Heart left ventricle (tissue), 16 donors: ENCODE data around the gene CKAP4. TPM values are rescaled to one million over a fixed set of nuclear protein-coding genes. Genes with fewer than 3 reads are reported as not detected.

Experiments
- ATAC-seq, 4 donors: fragments of 200-7000 bp; cut with Tn5 transposase; one replicate each; pipeline ENCODE4 v1.9.1; 2020 to 2022; ENCODE audit warnings: moderate library complexity in 4 of 4, mild to moderate bottlenecking in 3 of 4, moderate number of reproducible peaks in 1 of 4
- DNase-seq, 5 donors: peaks; one replicate each; pipeline ENCODE4 v3.0.0-alpha.2; 2020
- H3K27ac ChIP-seq, 12 donors: fragments of 200-600 bp; sonication (generic) in 4 of 12; one replicate each; pipeline versions ENCODE4 v1.5.0 to v1.8.0; 2016 to 2022; ENCODE audit warnings: mild to moderate bottlenecking in 2 of 12
- H3K27me3 ChIP-seq, 9 donors: fragments of 200-600 bp; sonication (generic) in 2 of 9; one replicate each; pipeline versions ENCODE4 v1.5.1 to v1.8.0; 2016 to 2022; ENCODE audit warnings: mild to moderate bottlenecking in 3 of 9
- H3K36me3 ChIP-seq, 9 donors: fragments of 200-600 bp; sonication (generic) in 2 of 9; one replicate each; pipeline versions ENCODE4 v1.5.0 to v1.8.0; 2018 to 2022; ENCODE audit warnings: mild to moderate bottlenecking in 2 of 9
- H3K4me1 ChIP-seq, 12 donors: fragments of 200-600 bp; sonication (generic) in 4 of 12; one replicate each; pipeline versions ENCODE4 v1.5.0 to v1.8.0; 2016 to 2022; ENCODE audit warnings: mild to moderate bottlenecking in 3 of 12
- H3K4me3 ChIP-seq, 12 donors: fragments of 200-600 bp; sonication (generic) in 4 of 12; one replicate each; pipeline versions ENCODE4 v1.5.0 to v1.8.0; 2017 to 2022; ENCODE audit warnings: mild to moderate bottlenecking in 9 of 12, moderate library complexity in 4 of 12
- H3K9me3 ChIP-seq, 12 donors: fragments of 200-600 bp; sonication (generic) in 4 of 12; one replicate each; pipeline versions ENCODE4 v1.5.0 to v1.8.0; 2016 to 2022; ENCODE audit warnings: mild to moderate bottlenecking in 1 of 12
- CTCF ChIP-seq, 12 donors: fragments of 200-600 bp; sonication (generic) in 4 of 12; IDR thresholded peaks; one replicate each; pipeline versions ENCODE4 v1.5.0 to v1.8.0; 2018 to 2022; ENCODE audit warnings: antibody characterized with exemption in 12 of 12, mild to moderate bottlenecking in 5 of 12
- POLR2A ChIP-seq, 2 donors: fragments of 450-650 bp; IDR thresholded peaks; one replicate each; pipeline ENCODE4 v1.6.1; 2017; ENCODE audit warnings: antibody characterized with exemption in 2 of 2, mild to moderate bottlenecking in 2 of 2, moderate library complexity in 2 of 2
- WGBS, 4 donors: extraction: QIAGEN DNeasy Blood & Tissue Kit in 2 of 4; methylation state at CpG; one replicate each; pipeline versions ENCODE4 v1.1.5 to v1.1.7; 2013 to 2018; 5-methylcytosine and 5-hydroxymethylcytosine counted together
- intact Hi-C, 10 donors: fragments of 100-400 bp; cut with DNase I; formaldehyde crosslinking; loops; one replicate each; pipeline versions ENCODE4 v1.11.1 to v1.14.2; 2022
- polyA plus RNA-seq, 2 donors: library from polyadenylated mRNA; stranded (reverse); fragments of 200-250 nt; gene quantifications; one replicate each; pipeline ENCODE4 v1.2.3, GENCODE V29; 2013
- total RNA-seq, 9 donors: library from RNA; depleted of rRNA in 2 of 9; stranded (reverse); fragments of >200 nt in 2 of 9; fragmentation: NEBNext Ultra II Directional in 3 of 9; extraction: Animal tissue kit (Norgen Biotek cat#: 25700) in 3 of 9; gene quantifications; one replicate each; pipeline versions ENCODE4 v1.1.0 to v1.2.4, GENCODE V29; 2016 to 2023
- donor health status: ischemic (EF 13 %, LVEDD 7.1; RV severe dilation, severe dysfunction).
- donor health status: healthy with polysubstance abuse.
- donor health status: DM: no; HTN: yes; CAD: no.
- donor health status: DM: no; HTN: no; CAD: no.
- donor health status: ischemic (EF 25% LVEDD 6.9; RV normal size, moderate dysfunction).
- donor health status: ischemic (EF 25% LVEDD 5.7; RV mildly dilated, moderate dysfunction).
- donor health status: healthy.
- donor health status: DM: yes; HTN: yes; CAD: no.
- donor health status: ischemic (EF 35%, LVEDD 5.7; RV mildly dilated, moderate dysfunction).
- donor health status: nonischemic (EF 11% LVEDD 7.7; RV severe dilation, severe dysfunction).
- donor health status: DM: yes; HTN: yes; CAD: no.
- donor health status: PGD.
- donor health status: ischemic (EF 29% LVEDD 5.4; RV normal size, mild dysfunction).
- donor health status: nonischemic (EF 23%, LVEDD 6.1; RV moderate dilation, normal function).

The CKAP4 gene
- total and polyA plus RNA-seq, 11 donors = 19.0 to 70.7 (median 53.7) TPM

GRCh38 chr12:106220536-106220935 lies 27.3 kb downstream of the CKAP4 start:
- Histone ChIP-seq H3K9me3 (peaks cover 0 to 21% (median 9%) of the 10 kb centered on the region in 12 donors), H3K27ac (no peak overlapping the region), H3K27me3 (no peaks in the 10 kb centered on the region), H3K4me3 (no peak overlapping the region), H3K36me3 (no peaks in the 10 kb centered on the region), H3K4me1 (peaks cover 0 to 10% (median 4%) of the 10 kb centered on the region in 12 donors)
- TF ChIP-seq POLR2A (IDR thresholded peaks at IDR 0.05) (no peak), CTCF (IDR thresholded peaks at IDR 0.05) (no peak)
- ATAC-seq (peak in 1 of 4 donors; percentile 33), DNase-seq (no peak)
- 72 to 83% (median 80%) methylated on average over 7 of the region's 7 CpGs for WGBS, 4 donors
- intact Hi-C loops = loop anchor here in 6 of 10 donors (5.0 to 10.0 kb wide), 4 partner anchors 83 to 798 kb away; partner anchors contain the start of gene NUAK1 (in 2 of the 6)

- H3K36me3 ChIP-seq = no peaks in the 10 kb centered on the region
- no peak for ATAC-seq
- H3K27ac ChIP-seq = no peak overlapping the region
- no peak overlapping the region for H3K4me3 ChIP-seq
- peaks cover 0 to 21% (median 9%) of the 10 kb centered on the region in 12 donors for H3K9me3 ChIP-seq
- H3K4me1 ChIP-seq = peaks cover 0 to 8% (median 4%) of the 10 kb centered on the region in 12 donors
- TF ChIP-seq CTCF (IDR thresholded peaks at IDR 0.05) (no peak), POLR2A (IDR thresholded peaks at IDR 0.05) (no peak)
- no peak for DNase-seq
- WGBS, 4 donors = 96 to 98% (median 97%) methylated on average over 1 of the region's 1 CpG
- no peaks in the 10 kb centered on the region for H3K27me3 ChIP-seq
- intact Hi-C loops = no loop called here
These were observed 28.8 kb downstream of the CKAP4 start for GRCh38 chr12:106219043-106219442.

- peaks cover 0 to 21% (median 9%) of the 10 kb centered on the region in 12 donors for H3K9me3 ChIP-seq
- no peaks in the 10 kb centered on the region for H3K36me3 ChIP-seq
- H3K4me1 ChIP-seq = no peaks in the 10 kb centered on the region
- H3K27ac ChIP-seq = no peak overlapping the region
- intact Hi-C loops = no loop called here
- DNase-seq (no peak), ATAC-seq (no peak)
- WGBS, 4 donors = 92 to 96% (median 95%) methylated on average over 2 of the region's 2 CpGs
- TF ChIP-seq POLR2A (IDR thresholded peaks at IDR 0.05) (no peak), CTCF (IDR thresholded peaks at IDR 0.05) (no peak)
- H3K27me3 ChIP-seq = no peaks in the 10 kb centered on the region
- H3K4me3 ChIP-seq = no peak overlapping the region
These were observed 30.1 kb downstream of the CKAP4 start for GRCh38 chr12:106217706-106218105.

GRCh38 chr12:106214571-106214970 lies 33.2 kb downstream of the CKAP4 start:
- H3K4me3 ChIP-seq = no peak overlapping the region
- peaks cover 0 to 21% (median 9%) of the 10 kb centered on the region in 12 donors for H3K9me3 ChIP-seq
- H3K36me3 ChIP-seq = no peaks in the 10 kb centered on the region
- H3K4me1 ChIP-seq = no peaks in the 10 kb centered on the region
- H3K27me3 ChIP-seq = no peaks in the 10 kb centered on the region
- TF ChIP-seq CTCF (IDR thresholded peaks at IDR 0.05) (no peak), POLR2A (IDR thresholded peaks at IDR 0.05) (no peak)
- ATAC-seq (no peak), DNase-seq (no peak)
- intact Hi-C loops = no loop called here
- WGBS, 4 donors = 68 to 87% (median 78%) methylated on average over 4 of the region's 4 CpGs
- H3K27ac ChIP-seq = no peak overlapping the region
